Stimulated activated memory B cell treated with anti-CD40 and anti-IgM and Interleukin-4, amounts not matched to agents 10 μg/mL and 1 μg/mL and 100 μg/mL, for 72 hours (primary cell): Measurements from ENCODE around the gene ZNF385D.

Experiments used
- ATAC-seq: fragments of 150-1000 bp; cut with Tn5 transposase; 2 replicates; pipeline ENCODE4 v1.10.0; 2021
- H3K27ac Mint-ChIP-seq: one replicate; pipeline ENCODE4 v1.8.0; 2022; ENCODE audit warnings: mild to moderate bottlenecking, mixed read lengths
- H3K27me3 Mint-ChIP-seq: one replicate; pipeline ENCODE4 v1.8.0; 2022; ENCODE audit warnings: mixed read lengths
- H3K36me3 Mint-ChIP-seq: one replicate; pipeline ENCODE4 v1.8.0; 2022; ENCODE audit warnings: mixed read lengths
- H3K4me1 Mint-ChIP-seq: one replicate; pipeline ENCODE4 v1.8.0; 2022; ENCODE audit warnings: mixed read lengths
- H3K4me3 Mint-ChIP-seq: one replicate; pipeline ENCODE4 v1.8.0; 2022; ENCODE audit warnings: mild to moderate bottlenecking, moderate library complexity, mixed read lengths
- H3K9me3 Mint-ChIP-seq: one replicate; pipeline ENCODE4 v1.8.0; 2022; ENCODE audit warnings: mixed read lengths

The ZNF385D gene

GRCh38 chr3:21668012-21668411 lies 83.0 kb downstream of the ZNF385D start:
- Mint-ChIP-seq H3K4me3 (no peak overlapping the region), H3K27me3 (no peaks in the 10 kb centered on the region), H3K9me3 (no peaks in the 10 kb centered on the region), H3K27ac (no peak overlapping the region), H3K36me3 (no peaks in the 10 kb centered on the region), H3K4me1 (no peaks in the 10 kb centered on the region)
- no peak for ATAC-seq

GRCh38 chr3:21665444-21666100 lies 85.4 kb downstream of the ZNF385D start:
- Mint-ChIP-seq H3K36me3 (no peaks in the 10 kb centered on the region), H3K27me3 (no peaks in the 10 kb centered on the region), H3K4me3 (no peak overlapping the region), H3K4me1 (no peaks in the 10 kb centered on the region), H3K27ac (no peak overlapping the region), H3K9me3 (no peaks in the 10 kb centered on the region)
- ATAC-seq, result no peak

GRCh38 chr3:21664996-21665395 lies 86.0 kb downstream of the ZNF385D start:
- Mint-ChIP-seq H3K4me3 (no peak overlapping the region), H3K9me3 (no peaks in the 10 kb centered on the region)

GRCh38 chr3:21662403-21662802 lies 88.6 kb downstream of the ZNF385D start:
- no peaks in the 10 kb centered on the region for H3K9me3 Mint-ChIP-seq
- no peaks in the 10 kb centered on the region for H3K36me3 Mint-ChIP-seq
- no peak overlapping the region for H3K27ac Mint-ChIP-seq
- no peak overlapping the region for H3K4me3 Mint-ChIP-seq
- H3K27me3 Mint-ChIP-seq, result no peaks in the 10 kb centered on the region
- no peaks in the 10 kb centered on the region for H3K4me1 Mint-ChIP-seq
- ATAC-seq, result no peak

More at GRCh38 chr3:21664996-21665395, 86.0 kb downstream of the ZNF385D start:
- Mint-ChIP-seq H3K27ac (no peak overlapping the region), H3K27me3 (no peaks in the 10 kb centered on the region), H3K36me3 (no peaks in the 10 kb centered on the region), H3K4me1 (no peaks in the 10 kb centered on the region)
- no peak for ATAC-seq

GRCh38 chr3:21654662-21655061 lies 96.3 kb downstream of the ZNF385D start:
- no peak for ATAC-seq
- Mint-ChIP-seq H3K36me3 (no peaks in the 10 kb centered on the region), H3K27ac (no peak overlapping the region), H3K4me3 (no peak overlapping the region), H3K27me3 (no peaks in the 10 kb centered on the region), H3K4me1 (no peaks in the 10 kb centered on the region), H3K9me3 (no peaks in the 10 kb centered on the region)

- no peak for ATAC-seq
- H3K27me3 Mint-ChIP-seq, result no peaks in the 10 kb centered on the region
Observed at GRCh38 chr3:21654241-21654640, 96.8 kb downstream of the ZNF385D start.

GRCh38 chr3:21649519-21649918 lies 101.5 kb downstream of the ZNF385D start:
- ATAC-seq, result no peak
- Mint-ChIP-seq H3K4me3 (no peak overlapping the region), H3K27me3 (no peaks in the 10 kb centered on the region)

More at GRCh38 chr3:21654241-21654640, 96.8 kb downstream of the ZNF385D start:
- Mint-ChIP-seq H3K27ac (no peak overlapping the region), H3K4me1 (no peaks in the 10 kb centered on the region), H3K9me3 (no peaks in the 10 kb centered on the region), H3K4me3 (no peak overlapping the region), H3K36me3 (no peaks in the 10 kb centered on the region)

GRCh38 chr3:21647961-21648360 lies 103.0 kb downstream of the ZNF385D start:
- Mint-ChIP-seq H3K36me3 (no peaks in the 10 kb centered on the region), H3K4me1 (no peaks in the 10 kb centered on the region), H3K4me3 (no peak overlapping the region)

More at GRCh38 chr3:21649519-21649918, 101.5 kb downstream of the ZNF385D start:
- no peak overlapping the region for H3K27ac Mint-ChIP-seq
- no peaks in the 10 kb centered on the region for H3K9me3 Mint-ChIP-seq
- no peaks in the 10 kb centered on the region for H3K36me3 Mint-ChIP-seq
- H3K4me1 Mint-ChIP-seq, result no peaks in the 10 kb centered on the region

GRCh38 chr3:21645121-21645897 lies 105.7 kb downstream of the ZNF385D start:
- Mint-ChIP-seq H3K27ac (no peak overlapping the region), H3K27me3 (no peaks in the 10 kb centered on the region), H3K4me3 (no peak overlapping the region), H3K36me3 (no peaks in the 10 kb centered on the region), H3K4me1 (no peaks in the 10 kb centered on the region), H3K9me3 (no peaks in the 10 kb centered on the region)
- no peak for ATAC-seq

More at GRCh38 chr3:21647961-21648360, 103.0 kb downstream of the ZNF385D start:
- Mint-ChIP-seq H3K27me3 (no peaks in the 10 kb centered on the region), H3K27ac (no peak overlapping the region), H3K9me3 (no peaks in the 10 kb centered on the region)
- no peak for ATAC-seq

- H3K4me1 Mint-ChIP-seq, result no peaks in the 10 kb centered on the region
- no peaks in the 10 kb centered on the region for H3K9me3 Mint-ChIP-seq
- no peak overlapping the region for H3K27ac Mint-ChIP-seq
- H3K36me3 Mint-ChIP-seq, result no peaks in the 10 kb centered on the region
- H3K4me3 Mint-ChIP-seq, result no peak overlapping the region
- H3K27me3 Mint-ChIP-seq, result no peaks in the 10 kb centered on the region
- ATAC-seq, result no peak
Observed at GRCh38 chr3:21644268-21644667, 106.7 kb downstream of the ZNF385D start.

GRCh38 chr3:21643752-21644151 lies 107.3 kb downstream of the ZNF385D start:
- no peak overlapping the region for H3K27ac Mint-ChIP-seq
- H3K4me3 Mint-ChIP-seq, result no peak overlapping the region
- H3K9me3 Mint-ChIP-seq, result no peaks in the 10 kb centered on the region
- no peak for ATAC-seq
- no peaks in the 10 kb centered on the region for H3K27me3 Mint-ChIP-seq
- no peaks in the 10 kb centered on the region for H3K4me1 Mint-ChIP-seq
- H3K36me3 Mint-ChIP-seq, result no peaks in the 10 kb centered on the region

- H3K9me3 Mint-ChIP-seq, result no peaks in the 10 kb centered on the region
Observed at GRCh38 chr3:21642433-21642832, 108.6 kb downstream of the ZNF385D start.

GRCh38 chr3:21641959-21642358 lies 109.1 kb downstream of the ZNF385D start:
- Mint-ChIP-seq H3K36me3 (no peaks in the 10 kb centered on the region), H3K27ac (no peak overlapping the region), H3K4me3 (no peak overlapping the region), H3K27me3 (no peaks in the 10 kb centered on the region), H3K9me3 (no peaks in the 10 kb centered on the region), H3K4me1 (no peaks in the 10 kb centered on the region)
- no peak for ATAC-seq

More at GRCh38 chr3:21642433-21642832, 108.6 kb downstream of the ZNF385D start:
- H3K4me3 Mint-ChIP-seq, result no peak overlapping the region
- H3K36me3 Mint-ChIP-seq, result no peaks in the 10 kb centered on the region
- no peaks in the 10 kb centered on the region for H3K27me3 Mint-ChIP-seq
- H3K4me1 Mint-ChIP-seq, result no peaks in the 10 kb centered on the region
- H3K27ac Mint-ChIP-seq, result no peak overlapping the region
- no peak for ATAC-seq

- Mint-ChIP-seq H3K27ac (no peak overlapping the region), H3K36me3 (no peaks in the 10 kb centered on the region), H3K9me3 (peaks cover 5% of the 10 kb centered on the region), H3K4me3 (no peak overlapping the region), H3K27me3 (no peaks in the 10 kb centered on the region), H3K4me1 (no peaks in the 10 kb centered on the region)
- ATAC-seq, result no peak
Observed at GRCh38 chr3:21638488-21638887, 112.5 kb downstream of the ZNF385D start.

GRCh38 chr3:21634112-21634511 lies 116.9 kb downstream of the ZNF385D start:
- H3K27ac Mint-ChIP-seq, result no peak overlapping the region

GRCh38 chr3:21624524-21624923 lies 126.5 kb downstream of the ZNF385D start:
- Mint-ChIP-seq H3K27me3 (no peaks in the 10 kb centered on the region), H3K36me3 (no peaks in the 10 kb centered on the region), H3K9me3 (peaks cover 2% of the 10 kb centered on the region), H3K4me3 (no peak overlapping the region), H3K27ac (no peak overlapping the region), H3K4me1 (no peaks in the 10 kb centered on the region)
- ATAC-seq, result no peak

More at GRCh38 chr3:21634112-21634511, 116.9 kb downstream of the ZNF385D start:
- no peak for ATAC-seq
- Mint-ChIP-seq H3K4me1 (no peaks in the 10 kb centered on the region), H3K36me3 (no peaks in the 10 kb centered on the region), H3K4me3 (no peak overlapping the region), H3K9me3 (peaks cover 8% of the 10 kb centered on the region), H3K27me3 (no peaks in the 10 kb centered on the region)
